K562 (cell line): ENCODE data around the gene FCHSD1. TPM values are rescaled to one million over a fixed set of nuclear protein-coding genes. Genes with fewer than 3 reads are reported as not detected.

Experiments
- CC2D1A ChIP-seq: fragments of 450-650 bp; IDR thresholded peaks from 2 replicates; pipeline ENCODE4 v1.6.1; 2017; ENCODE audit warnings: mild to moderate bottlenecking
- CXXC5 ChIP-seq: fragments of 250-450 bp; sonication (Bioruptor Pico); IDR thresholded peaks from 2 replicates; pipeline ENCODE4 v1.8.0; 2022; ENCODE audit warnings: inconsistent platforms, mild to moderate bottlenecking, moderate library complexity
- FOS ChIP-seq: IDR thresholded peaks from 3 replicates; pipeline ENCODE4 v1.6.1; 2011; ENCODE audit not compliant: insufficient read length; ENCODE audit errors: extremely low read depth
- KHSRP ChIP-seq: fragments of 450-650 bp; IDR thresholded peaks from 2 replicates; pipeline ENCODE4 v1.6.1; 2017
- KLF10 ChIP-seq: fragments of 250-450 bp; sonication (Bioruptor Pico); IDR thresholded peaks from 2 replicates; pipeline ENCODE4 v1.6.1; 2021; ENCODE audit warnings: matching md5 sums
- NFE2 ChIP-seq: IDR thresholded peaks from 2 replicates; pipeline ENCODE4 v1.6.1; 2014; ENCODE audit warnings: antibody characterized with exemption, low read depth
- PTRF ChIP-seq: fragments of 450-650 bp; IDR thresholded peaks from 2 replicates; pipeline ENCODE4 v1.6.1; 2016; ENCODE audit warnings: mild to moderate bottlenecking, missing genetic modification characterization, missing compliant biosample characterization
- RBM22 ChIP-seq: fragments of 200-400 bp; formaldehyde crosslinking; IDR thresholded peaks from 2 replicates; pipeline ENCODE4 v1.6.1; 2018; ENCODE audit warnings: low read length, low read depth; ENCODE audit not compliant: poor library complexity, severe bottlenecking
- RBM25 ChIP-seq: fragments of 200-400 bp; formaldehyde crosslinking; IDR thresholded peaks from 2 replicates; pipeline ENCODE4 v1.6.1; 2018; ENCODE audit warnings: low read length, low read depth, moderate library complexity; ENCODE audit not compliant: severe bottlenecking
- SMAD4 ChIP-seq: fragments of 250-450 bp; sonication (Bioruptor Pico); conservative IDR thresholded peaks from 2 replicates; pipeline ENCODE4 v1.8.0; 2021; ENCODE audit warnings: inconsistent platforms, mild to moderate bottlenecking, moderate library complexity
- TCF7 ChIP-seq: sonication (generic); IDR thresholded peaks from 2 replicates; pipeline ENCODE4 v1.6.1; 2016; ENCODE audit warnings: antibody characterized with exemption, borderline replicate concordance
- U2AF1 ChIP-seq: fragments of 200-400 bp; formaldehyde crosslinking; optimal IDR thresholded peaks from 2 replicates; pipeline ENCODE3; 2017; ENCODE audit warnings: mild to moderate bottlenecking, low read depth, low read length, moderate library complexity
- ZBTB8A ChIP-seq: fragments of 450-650 bp; IDR thresholded peaks from 2 replicates; pipeline ENCODE4 v1.6.1; 2018; ENCODE audit warnings: mild to moderate bottlenecking, moderate library complexity; ENCODE audit not compliant: partially characterized antibody
- ZNF146 ChIP-seq: IDR thresholded peaks from one replicate; pipeline ENCODE4 v1.6.1; 2018; ENCODE audit warnings: missing compliant biosample characterization; ENCODE audit not compliant: unreplicated experiment
- polyA plus RNA-seq, 8 experiments: library from polyadenylated mRNA; depleted of rRNA in 4 of 8; stranded (reverse) in 5 of 8; unstranded in 3 of 8; fragments of >200 nt; fragmentation: Nextera tagmentation in 2 of 8; fragmentation: Illumina TruSeq in 1 of 8; extraction: Ambion mirVana in 2 of 8; extraction: Trizol in 1 of 8; gene quantifications; 2 replicates each; pipeline versions ENCODE4 v1.2.1 to v1.2.3, GENCODE V29; 2011 to 2014; ENCODE audit warnings: inconsistent platforms in 1 of 8, missing spikeins in 1 of 8
- total RNA-seq, 7 experiments: library from RNA; depleted of rRNA in 6 of 7; stranded (reverse); fragments of >200 nt in 6 of 7; fragmentation: Illumina TruSeq in 2 of 7; extraction: Trizol in 2 of 7; gene quantifications; 2 replicates each; pipeline versions ENCODE4 v1.2.1 to v1.2.3, GENCODE V29; 2011 to 2021; ENCODE audit warnings: low replicate concordance in 1 of 7
- TF ChIP-seq, protein P1 (sequence below): sonication (generic); formaldehyde crosslinking; IDR thresholded peaks from 2 replicates; pipeline ENCODE4 v1.8.0; 2022; ENCODE audit warnings: mild to moderate bottlenecking, missing genetic modification reagents
- TF ChIP-seq, protein P2 (sequence below), 2 experiments: IDR thresholded peaks; 2 replicates each; pipeline ENCODE4 v1.6.1; 2011; ENCODE audit warnings: borderline replicate concordance in 1 of 2, control low read depth in 1 of 2, low read depth in 1 of 2, low read length in 1 of 2, mild to moderate bottlenecking in 1 of 2, mixed read lengths in 1 of 2, moderate library complexity in 1 of 2; ENCODE audit not compliant: insufficient read depth in 1 of 2, insufficient read length in 1 of 2, poor library complexity in 1 of 2, severe bottlenecking in 1 of 2; ENCODE audit errors: extremely low read depth in 1 of 2
- TF ChIP-seq, protein P3 (sequence below): fragments of 250-450 bp; sonication (Bioruptor Pico); IDR thresholded peaks from 2 replicates; pipeline ENCODE4 v1.6.1; 2021; ENCODE audit warnings: mild to moderate bottlenecking
- TF ChIP-seq, protein P4 (sequence below), 2 experiments: fragments of 450-650 bp in 1 of 2; sonication (generic) in 1 of 2; formaldehyde crosslinking in 1 of 2; IDR thresholded peaks in 1 of 2; conservative IDR thresholded peaks in 1 of 2; 2 replicates each; pipeline versions ENCODE4 v1.6.1 to v1.8.1; 2016 to 2023; ENCODE audit warnings: mild to moderate bottlenecking in 2 of 2, moderate library complexity in 2 of 2, inconsistent platforms in 1 of 2, missing genetic modification reagents in 1 of 2
- TF ChIP-seq, protein P5 (sequence below): sonication (generic); formaldehyde crosslinking; IDR thresholded peaks from 2 replicates; pipeline ENCODE4 v1.8.1; 2022; ENCODE audit warnings: missing genetic modification reagents

Gene FCHSD1
- total and polyA plus RNA-seq, 9 of the 15 experiments (the other 6 are each of a cell fraction or from before 2014, with no cell fraction given), result 0.35 to 37.5 (median 13.6) TPM

DNA sequence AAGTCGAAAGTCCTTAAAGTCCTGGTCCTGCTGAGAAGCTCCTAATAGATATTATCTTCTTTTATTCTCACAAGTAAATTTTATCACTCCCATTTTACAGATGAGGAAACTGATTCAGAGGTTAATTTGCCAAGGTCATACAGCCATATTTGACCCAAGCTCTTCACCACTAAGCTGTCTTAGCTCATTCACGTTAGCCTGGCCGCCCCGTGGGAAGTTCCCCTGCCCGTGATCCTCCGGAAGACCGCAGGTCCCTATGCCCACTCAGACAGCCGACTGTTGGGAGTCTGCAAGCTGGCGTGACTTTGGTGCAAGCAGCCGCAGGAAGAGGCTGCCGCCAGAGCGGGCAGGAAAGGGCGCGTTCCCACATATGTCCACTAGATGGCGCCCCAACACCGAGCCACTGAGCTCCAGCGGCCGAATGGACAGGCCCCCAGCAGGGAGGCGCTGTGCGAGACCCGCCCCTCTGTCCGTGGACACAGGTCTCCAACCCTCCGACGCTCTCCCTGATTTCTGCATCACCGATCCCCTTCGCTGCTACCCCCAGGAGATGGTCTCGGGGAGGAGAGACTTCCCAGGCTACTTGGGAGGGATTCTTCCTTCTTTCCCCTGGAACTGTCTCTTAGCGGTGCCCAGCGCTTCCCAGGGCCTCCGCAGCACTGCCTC, 40.8 kb upstream of the FCHSD1 start (continued):
- TF ChIP-seq, protein P1, sequence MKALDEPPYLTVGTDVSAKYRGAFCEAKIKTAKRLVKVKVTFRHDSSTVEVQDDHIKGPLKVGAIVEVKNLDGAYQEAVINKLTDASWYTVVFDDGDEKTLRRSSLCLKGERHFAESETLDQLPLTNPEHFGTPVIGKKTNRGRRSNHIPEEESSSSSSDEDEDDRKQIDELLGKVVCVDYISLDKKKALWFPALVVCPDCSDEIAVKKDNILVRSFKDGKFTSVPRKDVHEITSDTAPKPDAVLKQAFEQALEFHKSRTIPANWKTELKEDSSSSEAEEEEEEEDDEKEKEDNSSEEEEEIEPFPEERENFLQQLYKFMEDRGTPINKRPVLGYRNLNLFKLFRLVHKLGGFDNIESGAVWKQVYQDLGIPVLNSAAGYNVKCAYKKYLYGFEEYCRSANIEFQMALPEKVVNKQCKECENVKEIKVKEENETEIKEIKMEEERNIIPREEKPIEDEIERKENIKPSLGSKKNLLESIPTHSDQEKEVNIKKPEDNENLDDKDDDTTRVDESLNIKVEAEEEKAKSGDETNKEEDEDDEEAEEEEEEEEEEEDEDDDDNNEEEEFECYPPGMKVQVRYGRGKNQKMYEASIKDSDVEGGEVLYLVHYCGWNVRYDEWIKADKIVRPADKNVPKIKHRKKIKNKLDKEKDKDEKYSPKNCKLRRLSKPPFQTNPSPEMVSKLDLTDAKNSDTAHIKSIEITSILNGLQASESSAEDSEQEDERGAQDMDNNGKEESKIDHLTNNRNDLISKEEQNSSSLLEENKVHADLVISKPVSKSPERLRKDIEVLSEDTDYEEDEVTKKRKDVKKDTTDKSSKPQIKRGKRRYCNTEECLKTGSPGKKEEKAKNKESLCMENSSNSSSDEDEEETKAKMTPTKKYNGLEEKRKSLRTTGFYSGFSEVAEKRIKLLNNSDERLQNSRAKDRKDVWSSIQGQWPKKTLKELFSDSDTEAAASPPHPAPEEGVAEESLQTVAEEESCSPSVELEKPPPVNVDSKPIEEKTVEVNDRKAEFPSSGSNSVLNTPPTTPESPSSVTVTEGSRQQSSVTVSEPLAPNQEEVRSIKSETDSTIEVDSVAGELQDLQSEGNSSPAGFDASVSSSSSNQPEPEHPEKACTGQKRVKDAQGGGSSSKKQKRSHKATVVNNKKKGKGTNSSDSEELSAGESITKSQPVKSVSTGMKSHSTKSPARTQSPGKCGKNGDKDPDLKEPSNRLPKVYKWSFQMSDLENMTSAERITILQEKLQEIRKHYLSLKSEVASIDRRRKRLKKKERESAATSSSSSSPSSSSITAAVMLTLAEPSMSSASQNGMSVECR (CRISPR knock-in tag), result 0 out of 2 replicates have a peak, but pooled peaks have one; percentile 45
- TF ChIP-seq, protein P2, sequence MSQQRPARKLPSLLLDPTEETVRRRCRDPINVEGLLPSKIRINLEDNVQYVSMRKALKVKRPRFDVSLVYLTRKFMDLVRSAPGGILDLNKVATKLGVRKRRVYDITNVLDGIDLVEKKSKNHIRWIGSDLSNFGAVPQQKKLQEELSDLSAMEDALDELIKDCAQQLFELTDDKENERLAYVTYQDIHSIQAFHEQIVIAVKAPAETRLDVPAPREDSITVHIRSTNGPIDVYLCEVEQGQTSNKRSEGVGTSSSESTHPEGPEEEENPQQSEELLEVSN (IDR thresholded peaks at IDR 0.05; ENCODE audit: borderline replicate concordance in 1 of 2, extremely low read depth in 1 of 2, insufficient read depth in 1 of 2, insufficient read length in 1 of 2, low read depth in 1 of 2, low read length in 1 of 2, poor library complexity in 1 of 2, severe bottlenecking in 1 of 2), result peak in 1 of 2 experiments; percentile 17
- TF ChIP-seq RBM22 (no peak), ZBTB8A (no peak), NFE2 (0 out of 2 replicates have a peak, but pooled peaks have one; percentile 10), CC2D1A (peak; percentile 70; the same call in 1 of the 2 replicates), FOS (no peak), U2AF1 (no peak), KLF10 (CRISPR knock-in tag) (no peak), SMAD4 (CRISPR knock-in tag) (no peak), RBM25 (peak; percentile 96), ZNF146 (CRISPR knock-in tag) (no peak), KHSRP (no peak), CXXC5 (CRISPR knock-in tag) (peak; percentile 46; the same call in 1 of the 2 replicates), TCF7 (no peak), PTRF (tag) (no peak)
- TF ChIP-seq, protein P3, sequence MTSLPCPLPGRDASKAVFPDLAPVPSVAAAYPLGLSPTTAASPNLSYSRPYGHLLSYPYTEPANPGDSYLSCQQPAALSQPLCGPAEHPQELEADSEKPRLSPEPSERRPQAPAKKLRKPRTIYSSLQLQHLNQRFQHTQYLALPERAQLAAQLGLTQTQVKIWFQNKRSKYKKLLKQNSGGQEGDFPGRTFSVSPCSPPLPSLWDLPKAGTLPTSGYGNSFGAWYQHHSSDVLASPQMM, result no peak
- TF ChIP-seq, protein P4, sequence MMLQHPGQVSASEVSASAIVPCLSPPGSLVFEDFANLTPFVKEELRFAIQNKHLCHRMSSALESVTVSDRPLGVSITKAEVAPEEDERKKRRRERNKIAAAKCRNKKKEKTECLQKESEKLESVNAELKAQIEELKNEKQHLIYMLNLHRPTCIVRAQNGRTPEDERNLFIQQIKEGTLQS (IDR thresholded peaks at IDR 0.05), result no peak
- TF ChIP-seq, protein P4 (CRISPR knock-in tag; conservative IDR thresholded peaks at IDR 0.05), result no peak
- TF ChIP-seq, protein P5, sequence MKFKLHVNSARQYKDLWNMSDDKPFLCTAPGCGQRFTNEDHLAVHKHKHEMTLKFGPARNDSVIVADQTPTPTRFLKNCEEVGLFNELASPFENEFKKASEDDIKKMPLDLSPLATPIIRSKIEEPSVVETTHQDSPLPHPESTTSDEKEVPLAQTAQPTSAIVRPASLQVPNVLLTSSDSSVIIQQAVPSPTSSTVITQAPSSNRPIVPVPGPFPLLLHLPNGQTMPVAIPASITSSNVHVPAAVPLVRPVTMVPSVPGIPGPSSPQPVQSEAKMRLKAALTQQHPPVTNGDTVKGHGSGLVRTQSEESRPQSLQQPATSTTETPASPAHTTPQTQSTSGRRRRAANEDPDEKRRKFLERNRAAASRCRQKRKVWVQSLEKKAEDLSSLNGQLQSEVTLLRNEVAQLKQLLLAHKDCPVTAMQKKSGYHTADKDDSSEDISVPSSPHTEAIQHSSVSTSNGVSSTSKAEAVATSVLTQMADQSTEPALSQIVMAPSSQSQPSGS (CRISPR knock-in tag), result no peak
